Measurements from ENCODE around the gene RAD1. TPM values are rescaled to one million over a fixed set of nuclear protein-coding genes. Genes with fewer than 3 reads are reported as not detected.
A peak's percentile ranks its signal among the peaks of the same experiment; 100 is the strongest.

The RAD1 gene
- total and polyA plus RNA-seq, 2 donors (not counting 1 experiment from before 2014, with no cell fraction given), result 46.9 to 123 TPM

- H4K20me1 ChIP-seq (ENCODE audit: control insufficient read depth, extremely low read depth, insufficient read depth, low read length), result no peaks in the 10 kb centered on the region
- no peak overlapping the region for H3K4me2 ChIP-seq (ENCODE audit: extremely low read depth, insufficient read depth, low read length)
- H3K79me2 ChIP-seq (ENCODE audit: control insufficient read depth, insufficient read depth, low read length), result no peaks in the 10 kb centered on the region
- no peaks in the 10 kb centered on the region for H3K9me3 ChIP-seq (ENCODE audit: control insufficient read depth, insufficient read depth, low read depth, low read length)
- H2AFZ ChIP-seq (ENCODE audit: low read length), result no peak overlapping the region
- H3K27ac ChIP-seq (ENCODE audit: insufficient read depth, low read length), result no peak overlapping the region
- H3K4me1 ChIP-seq (ENCODE audit: control insufficient read depth, extremely low read depth, insufficient read depth, low read length), result no peaks in the 10 kb centered on the region
- no peak overlapping the region for H3K9ac ChIP-seq (ENCODE audit: insufficient read depth, low read length)
- peaks cover 5% of the 10 kb centered on the region for H3K36me3 ChIP-seq (ENCODE audit: control insufficient read depth, insufficient read depth, low read length)
- no peaks in the 10 kb centered on the region for H3K27me3 ChIP-seq (ENCODE audit: control insufficient read depth, insufficient read depth, low read length)
- H3K4me3 ChIP-seq (replicated peaks in 1 of 4; ENCODE audit: control extremely low read depth in 1 of 4, insufficient read depth in 1 of 4, low read depth in 3 of 4, low read length in 4 of 4), result no peak overlapping the region
- TF ChIP-seq, protein P1, sequence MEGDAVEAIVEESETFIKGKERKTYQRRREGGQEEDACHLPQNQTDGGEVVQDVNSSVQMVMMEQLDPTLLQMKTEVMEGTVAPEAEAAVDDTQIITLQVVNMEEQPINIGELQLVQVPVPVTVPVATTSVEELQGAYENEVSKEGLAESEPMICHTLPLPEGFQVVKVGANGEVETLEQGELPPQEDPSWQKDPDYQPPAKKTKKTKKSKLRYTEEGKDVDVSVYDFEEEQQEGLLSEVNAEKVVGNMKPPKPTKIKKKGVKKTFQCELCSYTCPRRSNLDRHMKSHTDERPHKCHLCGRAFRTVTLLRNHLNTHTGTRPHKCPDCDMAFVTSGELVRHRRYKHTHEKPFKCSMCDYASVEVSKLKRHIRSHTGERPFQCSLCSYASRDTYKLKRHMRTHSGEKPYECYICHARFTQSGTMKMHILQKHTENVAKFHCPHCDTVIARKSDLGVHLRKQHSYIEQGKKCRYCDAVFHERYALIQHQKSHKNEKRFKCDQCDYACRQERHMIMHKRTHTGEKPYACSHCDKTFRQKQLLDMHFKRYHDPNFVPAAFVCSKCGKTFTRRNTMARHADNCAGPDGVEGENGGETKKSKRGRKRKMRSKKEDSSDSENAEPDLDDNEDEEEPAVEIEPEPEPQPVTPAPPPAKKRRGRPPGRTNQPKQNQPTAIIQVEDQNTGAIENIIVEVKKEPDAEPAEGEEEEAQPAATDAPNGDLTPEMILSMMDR (conservative IDR thresholded peaks at IDR 0.05 in 1 of 2, IDR thresholded peaks at IDR 0.05 in 1 of 2; ENCODE audit: low read depth in 1 of 2, low read length in 2 of 2), result no peak
- TF ChIP-seq EZH2 (IDR thresholded peaks at IDR 0.05; ENCODE audit: low read length, missing control alignments), result no peak
- DNase-seq (ENCODE audit: low read depth in 2 of 2), result no peak
These were observed 28.7 kb upstream of the RAD1 start for GRCh38 chr5:34944044-34944443.

DNA sequence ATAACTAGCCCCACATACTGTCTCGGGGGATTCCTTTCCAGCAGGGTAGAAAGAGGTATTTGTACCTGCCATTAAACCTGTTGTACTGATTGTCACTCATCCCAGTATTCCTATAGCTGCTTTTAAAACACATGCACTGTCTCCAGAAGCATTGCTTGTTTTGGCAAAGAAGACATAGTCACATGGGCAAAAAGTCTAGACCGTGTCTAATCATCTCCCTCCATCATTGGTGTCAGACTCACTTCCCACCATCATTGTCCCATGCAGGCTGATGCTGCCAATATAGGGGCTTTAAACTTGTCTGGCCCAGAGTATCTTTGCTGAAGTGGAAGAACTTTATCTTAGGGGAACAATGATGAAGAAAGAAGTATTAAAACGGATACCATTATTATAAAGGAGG is 26.6 kb upstream of the RAD1 start:
- Histone ChIP-seq H3K4me3 (replicated peaks in 1 of 4; ENCODE audit: control extremely low read depth in 1 of 4, insufficient read depth in 1 of 4, low read depth in 3 of 4, low read length in 4 of 4) (no peak overlapping the region), H3K27me3 (ENCODE audit: control insufficient read depth, insufficient read depth, low read length) (no peaks in the 10 kb centered on the region), H3K36me3 (ENCODE audit: control insufficient read depth, insufficient read depth, low read length) (peaks cover 14% of the 10 kb centered on the region), H3K9ac (ENCODE audit: insufficient read depth, low read length) (no peak overlapping the region), H4K20me1 (ENCODE audit: control insufficient read depth, extremely low read depth, insufficient read depth, low read length) (no peaks in the 10 kb centered on the region), H3K4me1 (ENCODE audit: control insufficient read depth, extremely low read depth, insufficient read depth, low read length) (no peaks in the 10 kb centered on the region), H3K4me2 (ENCODE audit: extremely low read depth, insufficient read depth, low read length) (no peak overlapping the region), H3K9me3 (ENCODE audit: control insufficient read depth, insufficient read depth, low read depth, low read length) (no peaks in the 10 kb centered on the region), H3K79me2 (ENCODE audit: control insufficient read depth, insufficient read depth, low read length) (no peaks in the 10 kb centered on the region), H3K27ac (ENCODE audit: insufficient read depth, low read length) (no peak overlapping the region), H2AFZ (ENCODE audit: low read length) (no peak overlapping the region)
- peak in 1 of 2 donors; percentile 31 for DNase-seq (ENCODE audit: low read depth in 2 of 2)
- TF ChIP-seq, protein P1 (conservative IDR thresholded peaks at IDR 0.05 in 1 of 2, IDR thresholded peaks at IDR 0.05 in 1 of 2; ENCODE audit: low read depth in 1 of 2, low read length in 2 of 2), result no peak
- no peak for TF ChIP-seq EZH2 (IDR thresholded peaks at IDR 0.05; ENCODE audit: low read length, missing control alignments)

DNA sequence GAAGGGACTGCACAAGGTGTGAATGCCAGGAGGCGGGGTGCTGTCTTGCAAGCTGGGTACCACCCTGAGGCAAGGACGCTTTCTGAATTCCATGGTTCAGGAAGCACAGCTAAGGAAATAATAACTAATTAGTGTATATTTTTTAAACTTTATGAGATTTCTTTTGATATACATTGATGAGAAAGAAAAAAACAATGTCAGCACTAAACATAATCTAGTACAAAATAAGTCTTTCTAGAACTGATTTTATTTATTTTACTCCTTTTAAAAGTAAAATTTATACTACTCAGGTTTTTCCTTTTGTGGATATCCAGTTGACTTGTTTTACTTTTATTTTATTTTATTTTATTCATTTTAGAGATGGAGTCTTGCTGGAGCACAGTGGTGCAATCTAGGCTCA is 17.6 kb upstream of the RAD1 start:
- TF ChIP-seq, protein P1 (conservative IDR thresholded peaks at IDR 0.05 in 1 of 2, IDR thresholded peaks at IDR 0.05 in 1 of 2; ENCODE audit: low read depth in 1 of 2, low read length in 2 of 2), result no peak
- TF ChIP-seq EZH2 (IDR thresholded peaks at IDR 0.05; ENCODE audit: low read length, missing control alignments), result no peak
- Histone ChIP-seq H3K4me3 (replicated peaks in 1 of 4; ENCODE audit: control extremely low read depth in 1 of 4, insufficient read depth in 1 of 4, low read depth in 3 of 4, low read length in 4 of 4) (no peak overlapping the region), H3K9me3 (ENCODE audit: control insufficient read depth, insufficient read depth, low read depth, low read length) (no peaks in the 10 kb centered on the region), H2AFZ (ENCODE audit: low read length) (no peak overlapping the region), H3K27ac (ENCODE audit: insufficient read depth, low read length) (no peak overlapping the region), H3K9ac (ENCODE audit: insufficient read depth, low read length) (no peak overlapping the region), H3K36me3 (ENCODE audit: control insufficient read depth, insufficient read depth, low read length) (peaks cover 10% of the 10 kb centered on the region), H3K4me1 (ENCODE audit: control insufficient read depth, extremely low read depth, insufficient read depth, low read length) (peaks cover 2% of the 10 kb centered on the region), H3K79me2 (ENCODE audit: control insufficient read depth, insufficient read depth, low read length) (peaks cover 48% of the 10 kb centered on the region), H3K4me2 (ENCODE audit: extremely low read depth, insufficient read depth, low read length) (no peak overlapping the region), H4K20me1 (ENCODE audit: control insufficient read depth, extremely low read depth, insufficient read depth, low read length) (no peaks in the 10 kb centered on the region), H3K27me3 (ENCODE audit: control insufficient read depth, insufficient read depth, low read length) (no peaks in the 10 kb centered on the region)
- DNase-seq (ENCODE audit: low read depth in 2 of 2), result no peak

Data from fibroblast of lung (primary cell).